GM21367 (cell line): ENCODE results near the gene ADCY2.

Experiments used
- ATAC-seq: cut with Tn5 transposase; IDR thresholded peaks from one replicate; pipeline ENCODE4 v1.9.1; 2021; ENCODE audit not compliant: unreplicated experiment

The ADCY2 gene

GRCh38 chr5:7500256-7500655 is 104.3 kb downstream of the ADCY2 start:
- ATAC-seq = no peak

- no peak for ATAC-seq
Measured at GRCh38 chr5:7501061-7501460, 105.1 kb downstream of the ADCY2 start.

- ATAC-seq = no peak
Measured at GRCh38 chr5:7503564-7503963, 107.6 kb downstream of the ADCY2 start.

- ATAC-seq = no peak
Measured at GRCh38 chr5:7515284-7515914, 119.5 kb downstream of the ADCY2 start.

- ATAC-seq = no peak
Measured at GRCh38 chr5:7516253-7516652, 120.3 kb downstream of the ADCY2 start.

- no peak for ATAC-seq
Measured at GRCh38 chr5:7517006-7517405, 121.1 kb downstream of the ADCY2 start.

- ATAC-seq = no peak
Measured at GRCh38 chr5:7518947-7519560, 123.1 kb downstream of the ADCY2 start.

- no peak for ATAC-seq
Measured at GRCh38 chr5:7519564-7519963, 123.6 kb downstream of the ADCY2 start.

GRCh38 chr5:7529880-7530279 is 133.9 kb downstream of the ADCY2 start:
- no peak for ATAC-seq

- no peak for ATAC-seq
Measured at GRCh38 chr5:7533941-7534340, 138.0 kb downstream of the ADCY2 start.

GRCh38 chr5:7534505-7534904 is 138.6 kb downstream of the ADCY2 start:
- ATAC-seq = no peak

- no peak for ATAC-seq
Measured at GRCh38 chr5:7537573-7537972, 141.6 kb downstream of the ADCY2 start.

GRCh38 chr5:7539571-7539970 is 143.6 kb downstream of the ADCY2 start:
- no peak for ATAC-seq

- no peak for ATAC-seq
Measured at GRCh38 chr5:7540736-7541485, 145.0 kb downstream of the ADCY2 start.

- no peak for ATAC-seq
Measured at GRCh38 chr5:7541898-7542297, 146.0 kb downstream of the ADCY2 start.

GRCh38 chr5:7546555-7546954 is 150.6 kb downstream of the ADCY2 start:
- ATAC-seq = no peak

GRCh38 chr5:7548596-7548995 is 152.7 kb downstream of the ADCY2 start:
- no peak for ATAC-seq

GRCh38 chr5:7565559-7565958 is 169.6 kb downstream of the ADCY2 start:
- no peak for ATAC-seq

GRCh38 chr5:7576023-7576715 is 180.2 kb downstream of the ADCY2 start:
- ATAC-seq = no peak

- ATAC-seq = no peak
Measured at GRCh38 chr5:7577381-7577780, 181.4 kb downstream of the ADCY2 start.

GRCh38 chr5:7578071-7578470 is 182.1 kb downstream of the ADCY2 start:
- ATAC-seq = no peak

- ATAC-seq = no peak
Measured at GRCh38 chr5:7584749-7585148, 188.8 kb downstream of the ADCY2 start.
